SK-N-SH (cell line): ENCODE results near the gene SPACA7.
"Not testable (repeated sequence)": the region's sequence is repeated elsewhere in the genome, so short reads cannot be mapped to it uniquely, and the experiment has no call there.

Experiments used
- CTCF ChIP-seq: fragments of 200-600 bp; sonication (generic); IDR thresholded peaks from 2 replicates; pipeline ENCODE4 v1.6.1; 2017; ENCODE audit warnings: antibody characterized with exemption, mild to moderate bottlenecking, moderate library complexity
- EP300 ChIP-seq, 2 experiments: IDR thresholded peaks; 2 replicates each; pipeline versions ENCODE4 v1.4.0 to v1.6.1; 2012; ENCODE audit warnings: borderline replicate concordance in 1 of 2, low read depth in 1 of 2, low read length in 1 of 2
- GATA2 ChIP-seq: sonication (generic); formaldehyde crosslinking; IDR thresholded peaks from 2 replicates; pipeline ENCODE4 v1.5.0; 2020; ENCODE audit warnings: mild to moderate bottlenecking, missing genetic modification reagents
- MXI1 ChIP-seq: IDR thresholded peaks from 2 replicates; pipeline ENCODE4 v1.6.1; 2012; ENCODE audit warnings: mild to moderate bottlenecking, low read depth, low read length, improper control_type of control experiment
- PBX3 ChIP-seq: IDR thresholded peaks from 2 replicates; pipeline ENCODE4; 2012
- POLR2AphosphoS5 ChIP-seq: IDR thresholded peaks from 2 replicates; pipeline ENCODE4 v1.6.1; 2012; ENCODE audit warnings: low read depth, low read length
- RAD21 ChIP-seq: IDR thresholded peaks from 2 replicates; pipeline ENCODE4 v1.6.1; 2012; ENCODE audit warnings: mild to moderate bottlenecking, low read length
- RFX5 ChIP-seq: IDR thresholded peaks from 2 replicates; pipeline ENCODE4 v1.6.1; 2012; ENCODE audit warnings: mild to moderate bottlenecking, improper control_type of control experiment, low read length
- SMC3 ChIP-seq: IDR thresholded peaks from 2 replicates; pipeline ENCODE4 v1.6.1; 2012; ENCODE audit warnings: low read depth, low read length, improper control_type of control experiment
- TCF12 ChIP-seq: IDR thresholded peaks from 2 replicates; pipeline ENCODE4 v1.4.0; 2012
- TEAD4 ChIP-seq: IDR thresholded peaks from 2 replicates; pipeline ENCODE4 v1.4.0; 2012; ENCODE audit warnings: mild to moderate bottlenecking, borderline replicate concordance; ENCODE audit not compliant: insufficient read depth

- not testable (repeated sequence) for TF ChIP-seq TEAD4; MXI1; CTCF; SMC3; PBX3; GATA2; POLR2AphosphoS5; RAD21; RFX5; EP300 (IDR thresholded peaks at IDR 0.05; ENCODE audit: borderline replicate concordance in 1 of 2, low read depth in 1 of 2, low read length in 1 of 2); TCF12
Measured at GRCh38 chr13:112432734-112433133, 56.6 kb downstream of the SPACA7 start.
